HG03442 (cell line): ENCODE results near the gene IL10.
A peak's percentile ranks its signal among the peaks of the same experiment; 100 is the strongest.
"Not testable (repeated sequence)": the region's sequence is repeated elsewhere in the genome, so short reads cannot be mapped to it uniquely, and the experiment has no call there.

Experiments
- ATAC-seq: cut with Tn5 transposase; IDR thresholded peaks from one replicate; pipeline ENCODE4 v1.9.1; 2021; ENCODE audit warnings: mild to moderate bottlenecking, moderate library complexity; ENCODE audit not compliant: unreplicated experiment

The IL10 gene

GRCh38 chr1:206768472-206769303 lies 3.6 kb downstream of the IL10 start:
- peak; percentile 14 for ATAC-seq

GRCh38 chr1:206766251-206766856 lies 5.9 kb downstream of the IL10 start:
- ATAC-seq, result peak; percentile 48

- not testable (repeated sequence) for ATAC-seq
Measured at GRCh38 chr1:206765771-206766170, 6.5 kb downstream of the IL10 start.

GRCh38 chr1:206762741-206763364 lies 9.4 kb downstream of the IL10 start:
- not testable (repeated sequence) for ATAC-seq

- no peak for ATAC-seq
Measured at GRCh38 chr1:206761159-206761768, 11.0 kb downstream of the IL10 start.

- no peak for ATAC-seq
Measured at GRCh38 chr1:206760590-206760989, 11.7 kb downstream of the IL10 start.

GRCh38 chr1:206757524-206758266 lies 14.6 kb downstream of the IL10 start:
- ATAC-seq, result no peak

- no peak for ATAC-seq
Measured at GRCh38 chr1:206754011-206754410, 18.3 kb downstream of the IL10 start.

- ATAC-seq, result no peak
Measured at GRCh38 chr1:206753141-206753540, 19.2 kb downstream of the IL10 start.

- ATAC-seq, result no peak
Measured at GRCh38 chr1:206752481-206752880, 19.8 kb downstream of the IL10 start.

GRCh38 chr1:206751891-206752290 lies 20.4 kb downstream of the IL10 start:
- ATAC-seq, result no peak

- ATAC-seq, result no peak
Measured at GRCh38 chr1:206748348-206749030, 23.8 kb downstream of the IL10 start.

GRCh38 chr1:206745301-206745700 lies 27.0 kb downstream of the IL10 start:
- ATAC-seq, result no peak

- no peak for ATAC-seq
Measured at GRCh38 chr1:206744683-206745082, 27.6 kb downstream of the IL10 start.

GRCh38 chr1:206742719-206743383 lies 29.4 kb downstream of the IL10 start:
- no peak for ATAC-seq

GRCh38 chr1:206741142-206741701 lies 31.1 kb downstream of the IL10 start:
- no peak for ATAC-seq

- ATAC-seq, result peak; percentile 71
Measured at GRCh38 chr1:206739411-206740076, 32.8 kb downstream of the IL10 start.

GRCh38 chr1:206738370-206739366 lies 33.6 kb downstream of the IL10 start:
- ATAC-seq, result no peak
